OCI-LY1 (cell line): ENCODE results near the gene UMAD1.

Experiments used
- EZH2 ChIP-seq: fragments of 200-600 bp; sonication (generic), shearing (Covaris generic); IDR thresholded peaks from 2 replicates; pipeline ENCODE4 v1.8.0; 2017; ENCODE audit warnings: borderline replicate concordance, mixed run types, mild to moderate bottlenecking, antibody characterized with exemption, low read length, moderate library complexity, mixed read lengths
- TF ChIP-seq, protein P1 (sequence below): fragments of 200-600 bp; sonication (generic), shearing (Covaris generic); IDR thresholded peaks from 2 replicates; pipeline ENCODE4 v1.5.1; 2017; ENCODE audit warnings: mild to moderate bottlenecking, antibody characterized with exemption, low read length, moderate library complexity, mixed read lengths

DNA sequence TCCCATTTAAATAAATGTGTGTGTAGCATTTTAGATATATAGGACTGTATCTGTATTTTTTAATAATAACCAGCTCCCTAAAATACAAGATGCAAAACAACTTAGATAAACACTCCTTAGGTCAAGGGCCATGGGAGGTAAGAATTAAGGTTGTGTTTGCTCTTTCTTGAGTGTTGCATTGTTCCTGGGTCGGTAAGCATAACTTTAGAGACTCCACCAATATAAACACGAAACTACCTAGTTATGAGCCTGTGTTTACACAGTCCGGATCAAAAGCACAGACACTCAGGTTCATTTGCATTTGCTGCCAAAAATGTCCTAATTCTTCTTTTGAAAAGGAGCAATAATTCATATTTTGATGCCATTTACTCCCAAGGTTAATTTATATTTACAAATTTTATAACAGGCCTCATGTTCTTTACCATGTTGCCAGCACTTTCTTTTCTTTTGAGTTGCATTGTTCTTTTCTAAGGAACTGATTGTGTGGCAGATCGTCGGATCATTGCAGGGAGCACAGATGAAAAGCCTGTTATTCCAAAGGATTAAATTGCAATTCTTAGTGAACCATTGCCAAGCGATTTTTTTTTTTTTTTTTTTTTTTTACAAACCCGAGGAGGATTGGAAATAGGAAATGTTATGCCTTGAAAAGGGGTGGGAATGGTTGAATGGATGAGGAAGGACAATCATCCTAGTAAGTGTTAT is 282.3 kb downstream of the UMAD1 start:
- TF ChIP-seq EZH2: no peak
- TF ChIP-seq, protein P1, sequence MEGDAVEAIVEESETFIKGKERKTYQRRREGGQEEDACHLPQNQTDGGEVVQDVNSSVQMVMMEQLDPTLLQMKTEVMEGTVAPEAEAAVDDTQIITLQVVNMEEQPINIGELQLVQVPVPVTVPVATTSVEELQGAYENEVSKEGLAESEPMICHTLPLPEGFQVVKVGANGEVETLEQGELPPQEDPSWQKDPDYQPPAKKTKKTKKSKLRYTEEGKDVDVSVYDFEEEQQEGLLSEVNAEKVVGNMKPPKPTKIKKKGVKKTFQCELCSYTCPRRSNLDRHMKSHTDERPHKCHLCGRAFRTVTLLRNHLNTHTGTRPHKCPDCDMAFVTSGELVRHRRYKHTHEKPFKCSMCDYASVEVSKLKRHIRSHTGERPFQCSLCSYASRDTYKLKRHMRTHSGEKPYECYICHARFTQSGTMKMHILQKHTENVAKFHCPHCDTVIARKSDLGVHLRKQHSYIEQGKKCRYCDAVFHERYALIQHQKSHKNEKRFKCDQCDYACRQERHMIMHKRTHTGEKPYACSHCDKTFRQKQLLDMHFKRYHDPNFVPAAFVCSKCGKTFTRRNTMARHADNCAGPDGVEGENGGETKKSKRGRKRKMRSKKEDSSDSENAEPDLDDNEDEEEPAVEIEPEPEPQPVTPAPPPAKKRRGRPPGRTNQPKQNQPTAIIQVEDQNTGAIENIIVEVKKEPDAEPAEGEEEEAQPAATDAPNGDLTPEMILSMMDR: no peak
